CD1c-positive myeloid dendritic cell (primary cell): ENCODE results near the gene PHF3.
A peak's percentile ranks its signal among the peaks of the same experiment; 100 is the strongest.

Experiments
- DNase-seq: peaks from one replicate; pipeline ENCODE4 v3.0.0-alpha.2; 2016; ENCODE audit errors: extremely low spot score

The PHF3 gene

DNA sequence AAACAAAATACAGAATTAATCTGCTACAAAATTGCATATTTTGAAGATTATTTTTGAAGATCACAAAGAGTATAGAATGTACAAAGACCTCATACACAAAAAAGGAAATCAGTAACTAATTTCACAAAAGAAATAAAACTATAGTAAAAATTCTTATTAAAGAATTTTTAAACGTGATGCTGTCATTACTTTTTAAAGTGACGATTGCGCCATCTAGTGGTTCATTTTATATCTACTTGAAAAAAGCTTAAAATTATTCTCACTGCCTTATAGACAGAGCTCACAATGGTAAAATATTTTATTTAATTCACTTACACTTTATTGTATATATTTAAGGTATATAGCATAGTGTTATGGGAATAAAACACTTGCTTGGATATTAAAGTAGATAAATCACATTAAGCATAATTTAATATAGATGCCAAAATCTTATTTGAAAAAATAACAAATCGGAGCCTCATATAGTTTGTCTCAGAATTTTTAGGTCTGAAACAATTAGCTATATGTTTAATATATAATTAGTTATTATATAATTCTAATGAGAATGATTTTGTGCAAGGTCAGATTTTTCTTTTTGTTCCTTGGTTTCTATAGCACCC is 128.8 kb downstream of the PHF3 start:
- DNase-seq: peak; percentile 79
